Transverse colon (tissue), 4 donors: ENCODE results near the gene RAI14.

Source experiments
- EP300 ChIP-seq: sonication (generic); formaldehyde crosslinking; IDR thresholded peaks from one replicate; pipeline ENCODE4 v1.6.1; 2017; ENCODE audit warnings: antibody characterized with exemption, low read depth
- POLR2A ChIP-seq: fragments of 450-650 bp; IDR thresholded peaks from one replicate; pipeline ENCODE4 v1.6.1; 2016; ENCODE audit warnings: antibody characterized with exemption, mild to moderate bottlenecking, moderate library complexity
- POLR2AphosphoS5 ChIP-seq, 3 donors: sonication (generic); formaldehyde crosslinking; IDR thresholded peaks; one replicate each; pipeline ENCODE4 v1.6.1; 2016; ENCODE audit warnings: antibody characterized with exemption in 3 of 3
- TF ChIP-seq, protein P1 (sequence below), 5 experiments: fragments of 200-600 bp in 3 of 5; fragments of 450-650 bp in 2 of 5; sonication (generic) in 3 of 5; IDR thresholded peaks; 1 replicate in 2 of 5; 2 replicates in 3 of 5; pipeline ENCODE4 v1.5.1; 2016 to 2017; ENCODE audit warnings: antibody characterized with exemption in 5 of 5, inconsistent platforms in 3 of 5, mild to moderate bottlenecking in 2 of 5, moderate library complexity in 1 of 5

DNA sequence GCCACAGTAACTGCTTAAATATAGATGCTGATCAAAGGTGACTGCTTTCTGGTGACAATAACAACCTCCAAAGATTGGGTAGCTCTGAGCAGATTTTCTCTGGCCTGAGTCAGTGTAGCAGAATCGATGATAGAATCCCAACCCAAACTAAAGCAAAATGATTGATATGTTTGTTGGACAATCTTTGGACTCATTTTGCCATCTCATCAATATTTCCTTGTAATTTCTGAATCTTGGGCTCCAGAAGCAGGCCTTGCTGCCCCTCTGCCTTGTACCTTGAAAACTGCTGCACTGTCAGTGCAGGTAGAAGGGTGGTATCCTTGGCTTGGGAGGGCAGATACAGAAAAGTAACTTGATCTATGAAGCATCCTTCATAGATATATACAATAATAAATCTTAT, 201.8 kb downstream of the RAI14 start:
- TF ChIP-seq, protein P1, sequence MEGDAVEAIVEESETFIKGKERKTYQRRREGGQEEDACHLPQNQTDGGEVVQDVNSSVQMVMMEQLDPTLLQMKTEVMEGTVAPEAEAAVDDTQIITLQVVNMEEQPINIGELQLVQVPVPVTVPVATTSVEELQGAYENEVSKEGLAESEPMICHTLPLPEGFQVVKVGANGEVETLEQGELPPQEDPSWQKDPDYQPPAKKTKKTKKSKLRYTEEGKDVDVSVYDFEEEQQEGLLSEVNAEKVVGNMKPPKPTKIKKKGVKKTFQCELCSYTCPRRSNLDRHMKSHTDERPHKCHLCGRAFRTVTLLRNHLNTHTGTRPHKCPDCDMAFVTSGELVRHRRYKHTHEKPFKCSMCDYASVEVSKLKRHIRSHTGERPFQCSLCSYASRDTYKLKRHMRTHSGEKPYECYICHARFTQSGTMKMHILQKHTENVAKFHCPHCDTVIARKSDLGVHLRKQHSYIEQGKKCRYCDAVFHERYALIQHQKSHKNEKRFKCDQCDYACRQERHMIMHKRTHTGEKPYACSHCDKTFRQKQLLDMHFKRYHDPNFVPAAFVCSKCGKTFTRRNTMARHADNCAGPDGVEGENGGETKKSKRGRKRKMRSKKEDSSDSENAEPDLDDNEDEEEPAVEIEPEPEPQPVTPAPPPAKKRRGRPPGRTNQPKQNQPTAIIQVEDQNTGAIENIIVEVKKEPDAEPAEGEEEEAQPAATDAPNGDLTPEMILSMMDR (IDR thresholded peaks at IDR 0.05) = no peak
- TF ChIP-seq POLR2A (no peak), POLR2AphosphoS5 (IDR thresholded peaks at IDR 0.05) (no peak), EP300 (no peak)
